BJ (cell line): Measurements from ENCODE around the gene MICAL3. TPM values are rescaled to one million over a fixed set of nuclear protein-coding genes. Genes with fewer than 3 reads are reported as not detected.
"Not testable (repeated sequence)": the region's sequence is repeated elsewhere in the genome, so short reads cannot be mapped to it uniquely, and the experiment has no call there.

Experiments used
- CTCF ChIA-PET: fragments of 350-600 bp; formaldehyde crosslinking; extraction: SDS; loops from one replicate; lab custom pipeline; 2021; ENCODE audit warnings: antibody characterized with exemption, inconsistent platforms; lab: Yijun Ruan, JAX
- POLR2A ChIA-PET: fragments of 300-600 bp; sonication (Branson Sonifier 250); formaldehyde crosslinking; extraction: SDS; loops from one replicate; lab custom pipeline; 2021; ENCODE audit warnings: antibody characterized with exemption; lab: Charles Lee
- DNase-seq: peaks from one replicate; pipeline ENCODE4 v3.0.0-alpha.2; 2011; ENCODE audit warnings: low read depth
- H3K27me3 ChIP-seq: 2 replicates; pipeline ENCODE4 v1.6.0; 2011; ENCODE audit warnings: low read length; ENCODE audit not compliant: control insufficient read depth, insufficient read depth
- H3K36me3 ChIP-seq: 2 replicates; pipeline ENCODE4 v1.5.1; 2011; ENCODE audit warnings: low read length; ENCODE audit not compliant: control insufficient read depth, insufficient read depth
- H3K4me3 ChIP-seq: 2 replicates; pipeline ENCODE4 v1.5.1; 2011; ENCODE audit warnings: low read depth, mild to moderate bottlenecking, control low read depth, low read length
- polyA plus RNA-seq: library from polyadenylated mRNA; depleted of rRNA; stranded (reverse); fragments of >200 nt; gene quantifications from 2 replicates; pipeline ENCODE4 v1.2.3, GENCODE V29; 2011
- TF ChIP-seq, protein P1 (sequence below): IDR thresholded peaks from 2 replicates; pipeline ENCODE4 v1.5.1; 2011; ENCODE audit warnings: low read depth, mild to moderate bottlenecking, control low read depth, inconsistent platforms, low read length, moderate library complexity; ENCODE audit not compliant: insufficient read depth

MICAL3 gene
- polyA plus RNA-seq, 1 experiment: 16.4 TPM

DNA sequence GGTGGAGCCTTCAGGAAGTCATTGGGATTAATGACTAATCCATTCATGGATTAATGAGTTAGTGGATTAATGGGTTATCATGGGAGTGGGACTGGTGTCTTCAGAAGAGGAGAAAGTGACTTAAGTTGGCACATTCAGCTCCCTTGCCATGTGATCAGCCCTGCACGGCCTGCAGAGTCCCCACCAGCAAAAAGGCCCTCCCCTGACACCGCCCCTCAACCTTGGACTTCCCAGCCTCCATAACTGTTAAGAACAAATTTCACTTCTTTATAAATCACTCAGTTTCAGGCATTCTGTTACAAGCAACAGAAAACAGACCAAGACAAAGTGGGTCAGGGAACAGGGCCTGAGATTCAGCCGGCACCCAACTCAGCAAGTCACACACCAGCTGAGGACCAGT is 85.3 kb downstream of the MICAL3 start:
- no peak overlapping the region for H3K4me3 ChIP-seq
- ChIA-PET CTCF (interaction anchor here (0.6 to 1.4 kb wide), 4 partner anchors 13 to 137 kb away, joined by 3 to 4 read pairs (median 4); no protein-coding TSS in a partner anchor), POLR2A (no interaction called here)
- no peak for DNase-seq
- no peaks in the 10 kb centered on the region for H3K27me3 ChIP-seq
- H3K36me3 ChIP-seq: no peaks in the 10 kb centered on the region
- TF ChIP-seq, protein P1, sequence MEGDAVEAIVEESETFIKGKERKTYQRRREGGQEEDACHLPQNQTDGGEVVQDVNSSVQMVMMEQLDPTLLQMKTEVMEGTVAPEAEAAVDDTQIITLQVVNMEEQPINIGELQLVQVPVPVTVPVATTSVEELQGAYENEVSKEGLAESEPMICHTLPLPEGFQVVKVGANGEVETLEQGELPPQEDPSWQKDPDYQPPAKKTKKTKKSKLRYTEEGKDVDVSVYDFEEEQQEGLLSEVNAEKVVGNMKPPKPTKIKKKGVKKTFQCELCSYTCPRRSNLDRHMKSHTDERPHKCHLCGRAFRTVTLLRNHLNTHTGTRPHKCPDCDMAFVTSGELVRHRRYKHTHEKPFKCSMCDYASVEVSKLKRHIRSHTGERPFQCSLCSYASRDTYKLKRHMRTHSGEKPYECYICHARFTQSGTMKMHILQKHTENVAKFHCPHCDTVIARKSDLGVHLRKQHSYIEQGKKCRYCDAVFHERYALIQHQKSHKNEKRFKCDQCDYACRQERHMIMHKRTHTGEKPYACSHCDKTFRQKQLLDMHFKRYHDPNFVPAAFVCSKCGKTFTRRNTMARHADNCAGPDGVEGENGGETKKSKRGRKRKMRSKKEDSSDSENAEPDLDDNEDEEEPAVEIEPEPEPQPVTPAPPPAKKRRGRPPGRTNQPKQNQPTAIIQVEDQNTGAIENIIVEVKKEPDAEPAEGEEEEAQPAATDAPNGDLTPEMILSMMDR: no peak

DNA sequence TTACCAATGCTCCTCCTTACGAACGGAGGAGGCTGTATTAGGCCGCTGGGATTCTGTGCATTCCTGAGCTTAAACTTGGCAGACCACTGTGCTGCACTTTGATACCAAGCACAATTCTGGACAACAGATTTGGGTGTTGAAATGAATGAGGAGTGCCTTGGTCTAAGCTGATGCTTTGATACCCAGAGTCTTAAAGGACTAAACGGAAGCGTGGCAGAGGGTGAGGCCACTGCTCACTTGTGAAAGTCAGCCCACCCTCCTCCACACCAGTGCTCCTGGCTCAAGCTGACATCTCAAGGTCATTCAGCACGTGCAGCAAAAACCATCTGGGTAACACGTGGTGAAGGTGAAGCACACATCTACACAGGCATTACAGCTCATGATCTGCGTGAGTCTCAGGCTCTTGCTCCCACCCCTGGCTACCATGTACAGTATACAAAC is 85.9 kb downstream of the MICAL3 start:
- Histone ChIP-seq H3K4me3 (no peak overlapping the region), H3K36me3 (no peaks in the 10 kb centered on the region), H3K27me3 (no peaks in the 10 kb centered on the region)
- no peak for DNase-seq
- POLR2A ChIA-PET: interaction anchor here (0.8 kb wide), 1 partner anchor 13 kb away, joined by 3 read pairs; no protein-coding TSS in a partner anchor
- CTCF ChIA-PET: interaction anchor here (0.6 to 1.4 kb wide), 4 partner anchors 13 to 138 kb away, joined by 3 to 4 read pairs (median 4); no protein-coding TSS in a partner anchor
- TF ChIP-seq, protein P1: no peak

DNA sequence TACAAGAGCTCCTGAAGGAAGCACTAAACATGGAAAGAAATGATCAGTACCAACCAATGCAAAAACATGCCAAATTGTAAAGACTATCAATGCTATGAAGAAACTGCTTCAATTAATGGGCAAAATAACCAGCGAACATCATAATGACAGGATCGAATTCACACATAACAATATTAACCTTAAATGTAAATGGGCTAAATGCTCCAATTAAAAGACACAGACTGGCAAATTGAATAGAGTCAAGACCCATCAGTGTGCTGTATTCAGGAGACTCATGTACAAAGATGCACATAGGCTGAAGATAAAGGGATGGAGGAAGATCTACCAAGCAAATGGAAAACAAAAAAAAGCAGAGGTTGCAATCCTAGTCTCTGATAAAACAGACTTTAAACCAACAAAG is 91.9 kb downstream of the MICAL3 start:
- H3K4me3 ChIP-seq, DNase-seq, H3K27me3 ChIP-seq, H3K36me3 ChIP-seq, POLR2A ChIA-PET: not testable (repeated sequence)
- CTCF ChIA-PET: interaction anchor here (1.3 kb wide), 1 partner anchor 9 kb away, joined by 3 read pairs; no protein-coding TSS in a partner anchor

DNA sequence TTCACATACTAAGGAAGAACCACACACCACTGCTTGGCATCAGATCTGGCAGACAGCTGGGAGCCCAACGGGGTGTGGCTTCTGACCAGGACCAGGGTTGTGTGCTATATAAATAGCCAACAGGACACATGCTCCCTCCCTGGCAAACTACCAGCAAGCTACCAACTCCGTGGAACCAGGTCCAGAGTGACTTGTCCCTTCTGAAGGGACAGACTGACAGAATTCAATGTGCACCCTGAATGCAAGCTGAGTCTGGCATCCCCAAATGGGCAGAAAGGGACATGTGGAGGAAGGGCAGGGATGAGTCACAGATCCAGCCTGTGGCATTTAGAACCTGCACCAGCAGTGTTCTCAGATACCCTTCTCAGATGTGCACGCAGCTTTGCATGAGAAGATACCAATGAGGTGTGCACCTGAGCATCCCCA is 92.9 kb downstream of the MICAL3 start:
- DNase-seq: no peak
- Histone ChIP-seq H3K27me3 (no peaks in the 10 kb centered on the region), H3K36me3 (no peaks in the 10 kb centered on the region), H3K4me3 (no peak overlapping the region)
- TF ChIP-seq, protein P1: no peak
- ChIA-PET CTCF (interaction anchor here (1.3 kb wide), 2 partner anchors 8 to 21 kb away, joined by 3 read pairs; no protein-coding TSS in a partner anchor), POLR2A (no interaction called here)

DNA sequence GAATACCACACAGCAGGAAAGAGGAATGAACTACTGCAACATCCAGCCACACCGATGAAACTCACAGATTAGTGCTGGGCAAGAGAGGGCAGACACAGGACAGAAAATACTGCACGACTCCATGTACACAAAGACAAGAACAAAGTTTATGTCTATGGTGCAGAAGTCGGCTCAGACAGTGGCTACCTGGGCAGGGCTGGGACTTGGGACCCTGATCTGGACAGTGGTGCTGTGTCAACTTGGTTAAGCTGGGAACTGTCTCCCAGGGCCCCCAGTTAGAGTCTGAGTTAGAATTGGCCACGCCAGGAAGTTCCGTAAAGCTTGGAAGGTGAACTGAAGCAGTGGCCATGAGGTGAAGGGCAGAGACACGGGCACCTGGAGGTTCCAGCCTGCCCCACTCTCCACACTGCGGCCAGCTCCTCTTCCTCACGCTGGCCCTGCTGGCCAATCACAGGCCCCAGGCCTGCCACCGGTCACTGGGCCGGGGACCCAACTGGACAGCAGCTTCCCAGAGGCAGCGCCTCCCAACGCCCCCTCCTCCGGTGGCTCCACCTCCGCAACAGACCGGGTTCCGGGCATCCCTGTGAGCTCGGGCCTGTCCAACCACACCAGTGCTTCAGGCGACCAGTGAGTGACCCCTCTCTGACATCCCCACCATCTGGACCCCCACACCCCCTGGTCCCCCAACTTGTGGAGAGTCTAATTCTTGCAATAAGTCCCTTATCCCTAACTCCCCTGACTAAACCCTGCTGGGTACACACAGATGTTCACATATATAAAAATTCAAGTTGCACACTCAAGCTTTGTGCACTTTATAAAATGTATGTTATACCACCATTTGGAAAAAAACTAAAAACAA is 93.7 kb downstream of the MICAL3 start:
- DNase-seq: no peak
- TF ChIP-seq, protein P1: no peak
- no peak overlapping the region for H3K4me3 ChIP-seq
- no peaks in the 10 kb centered on the region for H3K27me3 ChIP-seq
- CTCF ChIA-PET: interaction anchor here (1.3 kb wide), 1 partner anchor 20 kb away, joined by 3 read pairs; no protein-coding TSS in a partner anchor
- H3K36me3 ChIP-seq: no peaks in the 10 kb centered on the region
- POLR2A ChIA-PET: no interaction called here
